B cell (primary cell): Measurements from ENCODE around the gene MIOS. TPM values are rescaled to one million over a fixed set of nuclear protein-coding genes. Genes with fewer than 3 reads are reported as not detected.

Source experiments
- ATAC-seq: fragments of 200-7000 bp; cut with Tn5 transposase; one replicate; pipeline ENCODE4 v1.10.0; 2021; ENCODE audit warnings: low read depth, mild to moderate bottlenecking, moderate number of reproducible peaks, moderate library complexity
- CTCF ChIA-PET: fragments of 350-600 bp; sonication (Branson Sonifier 250); formaldehyde crosslinking; loops from one replicate; lab custom pipeline; 2021; ENCODE audit warnings: antibody characterized with exemption, inconsistent platforms; lab: Charles Lee
- POLR2A ChIA-PET: fragments of 350-600 bp; sonication (Branson Sonifier 250); formaldehyde crosslinking; loops from one replicate; lab custom pipeline; 2021; ENCODE audit warnings: antibody characterized with exemption; lab: Charles Lee
- DNase-seq: peaks from one replicate; pipeline ENCODE4 v3.0.0; 2013
- H2AFZ ChIP-seq: 2 replicates; pipeline ENCODE4 v1.6.1; 2012; ENCODE audit warnings: mild to moderate bottlenecking, low read depth, low read length; ENCODE audit not compliant: insufficient read depth, poor library complexity, severe bottlenecking
- H3K27ac ChIP-seq, 2 donors: 1 replicate in 1 of 2; 2 replicates in 1 of 2; pipeline ENCODE4 v1.5.1; 2012 to 2013; ENCODE audit warnings: low read length in 2 of 2, mild to moderate bottlenecking in 2 of 2, moderate library complexity in 1 of 2
- H3K27me3 ChIP-seq, 4 experiments: fragments of 200-600 bp in 1 of 4; sonication (generic) in 1 of 4; replicated peaks in 1 of 4; 1 replicate in 2 of 4; 2 replicates in 2 of 4; pipeline versions ENCODE4 v1.6.1 to v1.7.0; 2013 to 2016; ENCODE audit warnings: low read length in 3 of 4, mild to moderate bottlenecking in 2 of 4, mixed read lengths in 1 of 4, moderate library complexity in 1 of 4; ENCODE audit not compliant: insufficient read depth in 4 of 4, control insufficient read depth in 3 of 4; ENCODE audit errors: control extremely low read depth in 1 of 4
- H3K36me3 ChIP-seq, 2 experiments: replicated peaks in 1 of 2; 1 replicate in 1 of 2; 2 replicates in 1 of 2; pipeline versions ENCODE4 v1.6.1 to v1.7.1; 2013; ENCODE audit warnings: low read length in 1 of 2; ENCODE audit not compliant: insufficient read depth in 2 of 2, control insufficient read depth in 1 of 2; ENCODE audit errors: control extremely low read depth in 1 of 2, extremely low read depth in 1 of 2
- H3K4me1 ChIP-seq, 2 donors: fragments of 200-600 bp in 1 of 2; sonication (generic) in 1 of 2; 1 replicate in 1 of 2; 2 replicates in 1 of 2; pipeline versions ENCODE4 v1.5.1 to v1.6.1; 2013 to 2017; ENCODE audit warnings: low read length in 2 of 2; ENCODE audit not compliant: control insufficient read depth in 2 of 2, insufficient read depth in 2 of 2
- H3K4me2 ChIP-seq: replicated peaks from 2 replicates; pipeline ENCODE3; 2012; ENCODE audit warnings: mild to moderate bottlenecking, low read depth, low read length; ENCODE audit not compliant: poor library complexity, severe bottlenecking
- H3K4me3 ChIP-seq, 5 experiments: fragments of 200-600 bp in 1 of 5; sonication (generic) in 1 of 5; 1 replicate in 3 of 5; 2 replicates in 2 of 5; pipeline versions ENCODE4 v1.5.1 to v1.7.0; 2011 to 2016; ENCODE audit warnings: low read length in 4 of 5, mild to moderate bottlenecking in 4 of 5, low read depth in 2 of 5, control low read depth in 1 of 5, moderate library complexity in 1 of 5; ENCODE audit not compliant: insufficient read depth in 1 of 5; ENCODE audit errors: control extremely low read depth in 1 of 5, extremely low read depth in 1 of 5
- H3K79me2 ChIP-seq: fragments of 200-600 bp; sonication (generic); one replicate; pipeline ENCODE4 v1.6.0; 2016; ENCODE audit warnings: low read length; ENCODE audit not compliant: control insufficient read depth, insufficient read depth
- H3K9ac ChIP-seq: fragments of 200-600 bp; sonication (generic); 2 replicates; pipeline ENCODE4 v1.6.1; 2017; ENCODE audit warnings: mild to moderate bottlenecking, low read length, moderate library complexity
- H3K9me3 ChIP-seq, 3 donors: one replicate each; pipeline versions ENCODE4 v1.6.1 to v1.7.1; 2013; ENCODE audit warnings: low read length in 2 of 3; ENCODE audit not compliant: control insufficient read depth in 2 of 3, insufficient read depth in 1 of 3; ENCODE audit errors: control extremely low read depth in 1 of 3
- H4K20me1 ChIP-seq: 2 replicates; pipeline ENCODE4 v1.6.0; 2012; ENCODE audit warnings: mild to moderate bottlenecking, low read length; ENCODE audit not compliant: insufficient read depth, control insufficient read depth, poor library complexity, severe bottlenecking
- H3K27ac Mint-ChIP-seq: one replicate; pipeline ENCODE4 v1.8.0; 2021; ENCODE audit warnings: mixed read lengths
- H3K27me3 Mint-ChIP-seq: one replicate; pipeline ENCODE4 v1.8.0; 2021; ENCODE audit warnings: mixed read lengths
- H3K4me1 Mint-ChIP-seq: one replicate; pipeline ENCODE4 v1.8.0; 2021; ENCODE audit warnings: mixed read lengths
- H3K4me3 Mint-ChIP-seq: one replicate; pipeline ENCODE4 v1.8.0; 2021; ENCODE audit warnings: mixed read lengths
- H3K9me3 Mint-ChIP-seq: one replicate; pipeline ENCODE4 v1.8.0; 2022; ENCODE audit warnings: mixed read lengths; ENCODE audit not compliant: insufficient read depth
- EZH2 ChIP-seq: IDR thresholded peaks from 2 replicates; pipeline ENCODE4 v1.6.1; 2012; ENCODE audit warnings: borderline replicate concordance, low read depth, mild to moderate bottlenecking, moderate library complexity, low read length; ENCODE audit not compliant: insufficient read depth, poor library complexity, severe bottlenecking
- WGBS: methylation state at CpG from one replicate; pipeline ENCODE4 v1.1.5; 2013; ENCODE audit warnings: missing lambda C conversion rate; ENCODE audit not compliant: insufficient coverage; 5-methylcytosine and 5-hydroxymethylcytosine counted together
- intact Hi-C: fragments of 100-400 bp; cut with micrococcal nuclease; formaldehyde crosslinking; loops from one replicate; pipeline ENCODE4 v1.10.0; 2022
- polyA plus RNA-seq: library from polyadenylated mRNA; depleted of rRNA; stranded (reverse); fragments of >200 nt; gene quantifications from 2 replicates; pipeline ENCODE4 v1.2.3, GENCODE V29; 2012
- total RNA-seq, 2 donors: library from RNA; stranded (reverse); fragments of 120-200 nt in 1 of 2; gene quantifications; 1 replicate in 1 of 2; 2 replicates in 1 of 2; pipeline versions ENCODE4 v1.2.3 to v1.2.4, GENCODE V29; 2013 to 2022
- TF ChIP-seq, protein P1 (sequence below): fragments of 200-600 bp; IDR thresholded peaks from one replicate; pipeline ENCODE4 v1.8.0; 2022; ENCODE audit warnings: antibody characterized with exemption, mild to moderate bottlenecking

Gene MIOS
- total and polyA plus RNA-seq, 2 donors (not counting 1 experiment from before 2014, with no cell fraction given), result 28.9 to 50.1 TPM

- no peak overlapping the region for H3K27ac ChIP-seq
- 100% methylated on average over 1 of the region's 3 CpGs for WGBS
- H3K4me2 ChIP-seq, result no peak overlapping the region
- DNase-seq, result no peak
- H4K20me1 ChIP-seq, result no peaks in the 10 kb centered on the region
- H3K9ac ChIP-seq, result no peak overlapping the region
- Mint-ChIP-seq H3K27me3 (peaks cover 2% of the 10 kb centered on the region), H3K4me3 (no peak overlapping the region), H3K4me1 (no peaks in the 10 kb centered on the region), H3K27ac (no peak overlapping the region), H3K9me3 (no peaks in the 10 kb centered on the region)
- intact Hi-C loops, result no loop called here
- H3K9me3 ChIP-seq, result no peaks in the 10 kb centered on the region
- H3K36me3 ChIP-seq, result no peaks in the 10 kb centered on the region
- ATAC-seq, result no peak
- H2AFZ ChIP-seq, result no peak overlapping the region
- TF ChIP-seq, protein P1, sequence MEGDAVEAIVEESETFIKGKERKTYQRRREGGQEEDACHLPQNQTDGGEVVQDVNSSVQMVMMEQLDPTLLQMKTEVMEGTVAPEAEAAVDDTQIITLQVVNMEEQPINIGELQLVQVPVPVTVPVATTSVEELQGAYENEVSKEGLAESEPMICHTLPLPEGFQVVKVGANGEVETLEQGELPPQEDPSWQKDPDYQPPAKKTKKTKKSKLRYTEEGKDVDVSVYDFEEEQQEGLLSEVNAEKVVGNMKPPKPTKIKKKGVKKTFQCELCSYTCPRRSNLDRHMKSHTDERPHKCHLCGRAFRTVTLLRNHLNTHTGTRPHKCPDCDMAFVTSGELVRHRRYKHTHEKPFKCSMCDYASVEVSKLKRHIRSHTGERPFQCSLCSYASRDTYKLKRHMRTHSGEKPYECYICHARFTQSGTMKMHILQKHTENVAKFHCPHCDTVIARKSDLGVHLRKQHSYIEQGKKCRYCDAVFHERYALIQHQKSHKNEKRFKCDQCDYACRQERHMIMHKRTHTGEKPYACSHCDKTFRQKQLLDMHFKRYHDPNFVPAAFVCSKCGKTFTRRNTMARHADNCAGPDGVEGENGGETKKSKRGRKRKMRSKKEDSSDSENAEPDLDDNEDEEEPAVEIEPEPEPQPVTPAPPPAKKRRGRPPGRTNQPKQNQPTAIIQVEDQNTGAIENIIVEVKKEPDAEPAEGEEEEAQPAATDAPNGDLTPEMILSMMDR, result no peak
- TF ChIP-seq EZH2, result no peak
- H3K79me2 ChIP-seq, result no peaks in the 10 kb centered on the region
- POLR2A ChIA-PET, result no interaction called here
- H3K4me1 ChIP-seq, result no peaks in the 10 kb centered on the region
- CTCF ChIA-PET, result no interaction called here
- H3K27me3 ChIP-seq, result peaks cover 0 to 4% (median 0%) of the 10 kb centered on the region in 4 experiments
- no peak overlapping the region for H3K4me3 ChIP-seq
Observed at GRCh38 chr7:7522421-7522820, 44.3 kb upstream of the MIOS start.

GRCh38 chr7:7524121-7524520 lies 42.6 kb upstream of the MIOS start:
- Histone ChIP-seq H3K4me3 (no peak overlapping the region), H3K27ac (no peak overlapping the region), H3K36me3 (no peaks in the 10 kb centered on the region), H3K27me3 (peaks cover 0 to 5% (median 0%) of the 10 kb centered on the region in 4 experiments), H4K20me1 (no peaks in the 10 kb centered on the region), H3K4me1 (no peaks in the 10 kb centered on the region), H3K4me2 (no peak overlapping the region), H3K9me3 (no peaks in the 10 kb centered on the region), H2AFZ (no peak overlapping the region), H3K9ac (no peak overlapping the region), H3K79me2 (no peaks in the 10 kb centered on the region)
- no peak overlapping the region for H3K27ac Mint-ChIP-seq
- ChIA-PET CTCF (no interaction called here), POLR2A (no interaction called here)
- no peak overlapping the region for H3K4me3 Mint-ChIP-seq
- TF ChIP-seq EZH2, result no peak
- TF ChIP-seq, protein P1, result no peak
- intact Hi-C loops, result no loop called here
- no peaks in the 10 kb centered on the region for H3K4me1 Mint-ChIP-seq
- DNase-seq (no peak), ATAC-seq (no peak)
- peaks cover 4% of the 10 kb centered on the region for H3K27me3 Mint-ChIP-seq
- no CpG with 5 or more reads among the region's 3 CpGs for WGBS
- no peaks in the 10 kb centered on the region for H3K9me3 Mint-ChIP-seq
